Fibroblast of skin of scalp (primary cell): ENCODE measurements around the gene PIK3AP1.

Experiments
- DNase-seq: peaks from one replicate; pipeline ENCODE4 v3.0.0-alpha.2; 2013

Gene PIK3AP1

GRCh38 chr10:96672481-96673175 lies 47.7 kb downstream of the PIK3AP1 start:
- no peak for DNase-seq

- DNase-seq: no peak
Observed at GRCh38 chr10:96671211-96671890, 49.0 kb downstream of the PIK3AP1 start.

DNA sequence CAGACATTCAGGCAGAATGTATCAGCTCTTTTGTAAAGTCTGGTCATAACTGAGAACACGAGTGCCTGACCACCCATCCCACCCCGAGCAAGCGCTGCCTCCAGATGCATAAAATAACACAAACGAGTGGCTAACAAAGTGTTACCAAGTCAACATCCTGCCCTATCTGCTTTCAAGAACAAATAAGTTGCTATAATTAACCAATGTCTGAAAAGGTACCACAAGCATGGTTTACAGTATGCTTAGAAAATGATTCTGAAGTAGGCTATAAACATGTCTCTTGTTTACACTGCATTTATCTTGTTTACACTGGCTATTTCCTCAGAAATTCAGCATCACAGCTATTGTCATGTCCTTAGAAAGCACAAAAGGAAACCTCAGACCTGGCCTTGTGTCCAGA lies 49.5 kb downstream of the PIK3AP1 start:
- no peak for DNase-seq

GRCh38 chr10:96667401-96667800 lies 52.9 kb downstream of the PIK3AP1 start:
- DNase-seq: peak; percentile 38

DNA sequence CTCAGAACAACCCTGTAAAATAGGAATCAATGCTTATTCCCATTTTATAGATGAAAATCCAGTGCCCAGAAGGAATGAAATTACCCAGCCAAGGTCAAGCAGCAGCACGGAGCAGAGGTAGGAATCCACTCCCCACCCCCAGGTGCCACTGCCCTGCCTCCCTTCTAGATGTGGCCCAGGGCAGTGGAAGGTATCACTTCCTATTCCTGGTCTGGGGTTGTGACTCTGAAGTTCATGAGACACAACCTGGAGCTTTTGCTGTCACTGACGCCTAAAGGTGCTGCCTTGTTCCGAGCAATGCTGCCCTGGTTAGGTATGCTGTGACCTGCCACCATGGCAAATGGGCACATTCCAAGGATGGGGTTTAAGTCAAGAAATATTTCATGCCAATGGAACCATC lies 53.6 kb downstream of the PIK3AP1 start:
- DNase-seq: no peak

- DNase-seq: peak; percentile 22
Observed at GRCh38 chr10:96665306-96665705, 55.0 kb downstream of the PIK3AP1 start.

GRCh38 chr10:96664563-96664962 lies 55.8 kb downstream of the PIK3AP1 start:
- DNase-seq: no peak

GRCh38 chr10:96663797-96664196 lies 56.5 kb downstream of the PIK3AP1 start:
- DNase-seq: no peak

GRCh38 chr10:96661632-96662031 lies 58.7 kb downstream of the PIK3AP1 start:
- DNase-seq: no peak

DNA sequence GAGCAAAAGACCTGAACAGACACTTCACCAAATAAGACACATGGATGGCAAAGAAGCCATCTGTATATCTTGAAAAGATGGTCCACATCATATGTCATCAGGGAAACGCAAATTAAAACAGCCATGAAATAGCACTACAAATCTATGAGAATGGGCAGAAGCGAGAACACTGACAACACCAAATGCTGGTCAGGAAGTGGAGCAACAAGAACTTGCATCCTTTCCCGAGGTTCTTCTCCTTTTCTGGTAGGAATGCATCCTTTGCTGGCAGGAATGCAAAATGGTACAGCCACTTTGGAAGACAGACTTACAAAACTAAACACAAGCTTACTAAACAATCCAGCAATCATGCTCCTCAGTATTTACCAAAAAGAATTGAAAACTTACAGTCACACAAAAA lies 60.0 kb downstream of the PIK3AP1 start:
- no peak for DNase-seq

DNA sequence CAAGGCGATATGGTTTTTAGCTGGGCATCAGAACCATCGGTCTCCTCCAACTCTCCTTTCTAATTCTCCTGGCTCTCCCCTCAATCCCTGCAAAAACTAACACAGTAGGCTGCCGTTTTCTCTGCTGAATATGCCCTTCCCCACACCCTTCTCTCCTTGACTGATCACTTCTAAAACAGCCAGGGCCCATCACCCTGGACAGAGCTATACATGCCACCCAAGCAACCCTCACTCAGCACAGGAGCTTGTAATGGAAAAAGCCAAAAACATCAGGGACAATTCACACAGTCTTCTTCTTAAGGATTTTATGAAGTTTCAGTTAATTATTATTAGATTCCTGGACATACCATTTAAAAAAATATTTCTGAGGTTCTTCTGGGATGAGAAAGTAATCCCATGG lies 61.5 kb downstream of the PIK3AP1 start:
- DNase-seq: no peak

- DNase-seq: no peak
Observed at GRCh38 chr10:96657385-96657784, 62.9 kb downstream of the PIK3AP1 start.

- no peak for DNase-seq
Observed at GRCh38 chr10:96656839-96657238, 63.5 kb downstream of the PIK3AP1 start.

DNA sequence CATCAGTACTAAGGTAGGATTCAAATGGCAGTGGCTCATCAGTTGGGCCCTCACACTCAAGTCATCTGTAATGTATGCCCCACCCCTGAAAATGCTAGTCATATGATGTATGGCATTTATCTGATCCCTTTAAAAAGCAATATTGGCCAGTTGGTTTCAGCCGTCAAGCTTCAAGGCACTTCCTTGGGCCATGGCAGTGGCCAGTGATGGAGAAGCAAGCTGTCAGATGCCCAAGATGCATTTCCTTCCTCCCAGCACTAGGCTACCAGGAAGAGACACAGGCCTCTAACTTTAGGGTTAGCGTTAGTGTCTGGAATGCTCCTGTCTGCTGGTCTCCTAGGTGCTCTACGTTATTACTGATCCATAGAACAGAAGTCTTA lies 64.1 kb downstream of the PIK3AP1 start:
- DNase-seq: no peak

DNA sequence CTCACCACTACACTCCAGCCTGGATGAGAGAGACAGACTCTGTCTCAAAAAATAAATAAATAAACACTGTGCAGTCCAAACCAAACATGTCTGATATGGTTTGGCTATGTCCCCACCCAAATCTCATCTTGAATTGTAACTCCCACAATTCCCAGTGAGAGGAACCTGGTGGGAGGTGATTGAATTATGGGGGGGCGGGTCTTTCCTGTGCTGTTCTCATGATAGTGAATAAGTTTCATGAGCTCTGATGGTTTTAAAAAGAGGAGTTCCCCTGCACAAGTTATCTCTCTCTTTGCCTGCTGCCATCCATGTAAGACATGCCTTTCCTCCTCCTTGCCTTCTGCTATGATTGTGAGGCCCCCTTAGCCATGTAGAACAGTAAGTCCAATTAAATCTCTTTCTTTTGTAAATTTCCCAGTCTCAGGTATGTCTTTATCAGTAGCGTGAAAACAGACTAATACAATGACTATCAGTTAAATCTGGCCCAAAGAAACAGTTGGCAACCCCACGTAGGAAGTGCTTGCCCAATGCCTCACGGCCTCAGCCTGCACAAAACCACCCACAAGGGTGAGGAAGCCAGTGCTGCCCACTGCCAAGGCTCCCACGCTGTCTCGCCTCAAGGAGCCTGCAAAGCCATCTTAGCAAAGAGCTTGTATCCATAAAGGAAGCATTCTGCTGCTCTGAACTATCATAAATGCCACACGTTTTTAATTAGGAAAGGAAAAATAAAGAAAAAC lies 64.7 kb downstream of the PIK3AP1 start:
- no peak for DNase-seq

- DNase-seq: no peak
Observed at GRCh38 chr10:96651998-96652431, 68.3 kb downstream of the PIK3AP1 start.

DNA sequence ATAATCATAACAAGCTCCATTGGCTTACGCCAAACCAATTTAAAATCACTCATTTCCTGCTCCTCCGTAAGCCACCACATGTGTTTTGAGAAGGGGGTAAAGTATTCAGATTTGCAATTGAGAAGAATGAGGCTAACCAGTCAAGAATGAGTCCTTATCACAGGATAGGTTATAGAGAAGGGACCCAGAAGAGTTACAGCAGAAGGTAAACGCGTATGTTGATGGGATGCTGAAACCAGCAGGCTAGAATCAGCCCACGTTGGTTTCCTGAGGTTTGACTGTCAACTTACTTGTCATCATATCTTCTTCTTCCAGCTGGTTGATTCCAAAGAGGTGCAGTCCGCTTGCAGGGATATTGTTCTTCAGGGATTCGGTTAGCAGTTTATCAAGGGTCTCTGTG lies 69.4 kb downstream of the PIK3AP1 start:
- DNase-seq: no peak

DNA sequence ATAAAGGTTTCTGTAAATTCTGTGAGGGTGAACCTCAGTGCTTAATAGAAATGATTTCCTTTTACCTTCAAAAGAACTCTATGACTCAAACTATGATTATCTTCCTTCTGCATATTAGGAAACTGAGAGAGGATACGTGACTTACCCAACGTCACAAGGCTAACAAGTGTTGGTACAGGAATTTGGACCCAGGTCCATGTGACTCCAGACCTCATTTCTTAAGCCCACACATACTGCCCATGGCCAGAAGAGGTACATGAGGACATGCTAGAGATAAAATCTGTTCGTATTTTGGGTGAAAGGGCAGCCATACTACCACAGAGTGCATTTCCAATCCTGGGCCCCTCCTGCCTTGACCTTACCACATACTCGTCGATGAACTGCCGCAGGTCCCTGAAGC lies 72.0 kb downstream of the PIK3AP1 start:
- no peak for DNase-seq

DNA sequence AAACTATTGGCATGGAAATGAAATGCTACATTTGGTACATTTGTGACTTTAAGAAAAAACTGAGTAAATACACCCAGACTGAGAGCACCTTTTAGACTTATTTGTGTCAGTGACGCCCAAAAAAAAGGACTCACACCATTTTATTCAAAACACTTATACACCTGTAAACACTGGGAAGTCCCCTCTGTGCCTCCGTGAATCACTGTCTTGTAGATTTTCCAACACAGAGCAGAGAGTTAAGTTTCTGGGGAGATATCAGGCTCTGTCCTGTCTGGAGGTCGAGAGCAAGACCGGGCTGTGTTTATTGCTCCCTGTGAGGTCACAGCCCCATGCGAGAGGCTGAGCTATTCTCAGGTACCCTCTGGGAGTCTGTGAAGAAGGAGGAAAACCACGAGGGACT lies 72.8 kb downstream of the PIK3AP1 start:
- no peak for DNase-seq

DNA sequence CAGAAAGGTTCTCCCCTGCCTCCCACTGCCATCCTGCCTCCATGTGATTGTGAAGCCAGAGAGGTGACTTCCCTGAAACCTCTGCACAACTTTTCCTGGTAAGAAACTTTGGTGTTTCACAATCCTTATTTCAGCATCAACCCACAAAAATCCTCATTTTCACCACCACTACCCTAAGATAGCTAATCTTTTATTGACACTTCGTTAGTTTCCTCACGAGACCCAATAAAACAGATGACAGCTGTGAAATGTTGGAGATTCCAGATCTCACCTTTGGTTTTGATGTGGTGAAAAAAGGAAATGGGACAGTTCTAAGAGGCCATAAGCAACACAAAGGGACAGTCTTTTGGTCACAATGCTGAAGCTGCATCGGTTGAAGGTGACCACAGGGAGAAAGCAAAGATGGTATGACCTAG lies 73.6 kb downstream of the PIK3AP1 start:
- no peak for DNase-seq

GRCh38 chr10:96646301-96646700 lies 74.0 kb downstream of the PIK3AP1 start:
- no peak for DNase-seq

- no peak for DNase-seq
Observed at GRCh38 chr10:96645191-96645721, 75.1 kb downstream of the PIK3AP1 start.

GRCh38 chr10:96643920-96644319 lies 76.4 kb downstream of the PIK3AP1 start:
- DNase-seq: no peak

GRCh38 chr10:96642973-96643372 lies 77.3 kb downstream of the PIK3AP1 start:
- no peak for DNase-seq
